Adrenal gland (tissue), 5 donors: ENCODE results near the gene ITGA11.

Source experiments
- CTCF ChIP-seq, 6 experiments: fragments of 450-650 bp in 4 of 6; fragments of 200-600 bp in 2 of 6; sonication (generic) in 1 of 6; IDR thresholded peaks; 1 replicate in 5 of 6; 2 replicates in 1 of 6; pipeline versions ENCODE4 v1.5.1 to v1.8.0; 2016 to 2021; ENCODE audit warnings: antibody characterized with exemption in 6 of 6, mild to moderate bottlenecking in 2 of 6, moderate library complexity in 1 of 6
- POLR2A ChIP-seq, 2 donors: fragments of 450-650 bp; IDR thresholded peaks; one replicate each; pipeline ENCODE4 v1.6.1; 2017; ENCODE audit warnings: antibody characterized with exemption in 2 of 2, mild to moderate bottlenecking in 2 of 2, moderate library complexity in 1 of 2
- donor health status: DM: no; HTN: no; CAD: no.

- TF ChIP-seq CTCF (IDR thresholded peaks at IDR 0.05) (no peak), POLR2A (IDR thresholded peaks at IDR 0.05) (no peak)
Measured at GRCh38 chr15:68396068-68396467, 35.9 kb downstream of the ITGA11 start.
